Caki2 (cell line): ENCODE results near the gene EPHB2. TPM values are rescaled to one million over a fixed set of nuclear protein-coding genes. Genes with fewer than 3 reads are reported as not detected.
"Not testable (repeated sequence)": the region's sequence is repeated elsewhere in the genome, so short reads cannot be mapped to it uniquely, and the experiment has no call there.

Experiments used
- DNase-seq: peaks from one replicate; pipeline ENCODE4 v3.0.0-alpha.2; 2015; ENCODE audit warnings: low read depth
- in situ Hi-C: cut with HindIII; loops from 2 replicates; pipeline ENCODE4 v1.10.0; 2016; ENCODE audit warnings: low sequenced_read_pairs, low pct_unique_long_range_greater_than_20kb, mixed read lengths
- total RNA-seq: library from RNA; depleted of rRNA; stranded (reverse); fragments of >200 nt; shearing (Covaris generic); gene quantifications from 2 replicates; pipeline ENCODE4 v1.2.3, GENCODE V29; 2014; ENCODE audit warnings: low replicate concordance

EPHB2 gene
- total RNA-seq, 1 experiment from 2014 or later, result 14.5 TPM

GRCh38 chr1:22685591-22686059 is 25.0 kb upstream of the EPHB2 start:
- no peak for DNase-seq
- in situ Hi-C loops, result no loop called here

GRCh38 chr1:22687191-22687590 is 23.4 kb upstream of the EPHB2 start:
- no peak for DNase-seq
- in situ Hi-C loops, result no loop called here

DNA sequence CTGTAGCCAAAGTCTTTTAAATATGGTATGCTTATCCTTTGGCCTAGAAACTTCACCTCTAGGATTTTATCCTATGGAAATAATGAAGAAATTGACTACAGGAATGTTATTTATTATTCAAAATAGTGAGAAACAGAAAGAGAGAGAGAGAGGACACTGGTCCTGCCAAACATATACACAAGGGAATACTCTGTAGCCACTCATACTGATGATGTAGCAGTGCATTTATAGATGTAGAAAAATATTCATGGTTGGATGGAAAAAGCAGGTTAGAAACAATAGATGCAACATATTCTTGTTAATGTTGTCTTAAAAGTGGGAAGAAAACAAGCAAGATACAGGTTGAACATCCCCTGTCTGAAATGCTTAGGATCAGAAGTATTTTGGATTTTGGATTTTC is 22.2 kb upstream of the EPHB2 start:
- in situ Hi-C loops, result no loop called here

GRCh38 chr1:22689505-22689904 is 21.1 kb upstream of the EPHB2 start:
- DNase-seq, result peak; percentile 93
- in situ Hi-C loops, result no loop called here

More for the DNA sequence above, 22.2 kb upstream of the EPHB2 start:
- no peak for DNase-seq

DNA sequence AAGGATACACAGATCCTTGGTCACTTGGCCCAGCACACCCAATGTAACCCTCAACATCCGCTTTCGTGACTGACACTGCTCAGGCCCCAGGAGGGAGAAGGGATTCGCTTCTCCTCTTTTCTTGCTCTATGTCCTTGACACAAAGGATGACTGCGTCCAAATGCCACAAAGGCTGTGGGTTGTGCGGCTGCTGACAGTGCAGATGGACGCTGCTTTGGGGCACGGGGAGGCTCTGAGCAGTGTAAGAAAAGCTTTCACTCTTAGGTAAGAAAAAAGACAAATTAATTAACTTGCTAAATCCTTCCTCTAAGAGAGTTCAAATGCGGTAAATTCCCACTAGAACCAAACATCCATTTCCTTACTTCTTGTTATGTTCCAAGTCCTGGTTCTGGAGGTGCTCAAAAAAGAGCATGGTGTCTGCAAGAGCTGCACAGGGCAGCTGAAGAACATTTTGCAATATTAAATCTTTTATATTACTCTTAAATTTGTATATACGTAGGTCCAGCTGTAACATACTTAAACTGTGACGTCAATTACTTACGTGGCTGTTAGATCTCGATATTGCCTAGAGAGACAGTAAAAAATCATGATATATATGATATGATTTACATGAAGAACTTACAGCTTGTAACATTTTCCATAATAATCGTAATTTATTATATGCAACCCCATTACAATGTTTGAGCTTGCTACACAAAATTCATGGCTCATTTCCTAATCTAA is 19.4 kb upstream of the EPHB2 start:
- DNase-seq, result no peak
- in situ Hi-C loops, result no loop called here

DNA sequence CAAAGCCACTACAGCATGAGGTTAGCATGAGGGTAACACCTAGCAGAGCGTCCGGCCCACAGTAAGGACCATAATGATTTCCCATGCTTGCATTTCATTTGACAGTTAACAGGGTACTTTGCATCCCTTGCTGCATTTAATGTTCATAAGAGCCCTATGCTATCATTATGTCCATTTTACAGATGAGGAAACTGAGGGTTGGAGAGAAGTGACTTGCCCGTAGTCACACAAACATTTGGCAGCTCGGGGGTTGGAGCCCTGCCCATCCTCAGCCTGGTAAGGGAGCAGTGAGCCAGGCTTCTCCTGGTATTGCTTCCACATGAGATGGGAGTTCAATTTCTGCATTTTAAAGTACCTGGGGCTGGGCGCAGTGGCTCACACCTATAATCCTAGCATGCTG is 16.5 kb upstream of the EPHB2 start:
- in situ Hi-C loops, result no loop called here
- DNase-seq, result no peak

GRCh38 chr1:22696610-22697009 is 14.0 kb upstream of the EPHB2 start:
- in situ Hi-C loops, result no loop called here
- DNase-seq, result no peak

- in situ Hi-C loops, result no loop called here
- no peak for DNase-seq
These were observed 12.7 kb upstream of the EPHB2 start for GRCh38 chr1:22697980-22698379.

GRCh38 chr1:22699681-22700520 is 10.7 kb upstream of the EPHB2 start:
- in situ Hi-C loops, result loop anchor here (25.0 kb wide), 1 partner anchor 187 kb away; no protein-coding TSS in a partner anchor
- no peak for DNase-seq

GRCh38 chr1:22702296-22703085 is 8.1 kb upstream of the EPHB2 start:
- no peak for DNase-seq
- in situ Hi-C loops, result loop anchor here (25.0 kb wide), 1 partner anchor 185 kb away; no protein-coding TSS in a partner anchor

DNA sequence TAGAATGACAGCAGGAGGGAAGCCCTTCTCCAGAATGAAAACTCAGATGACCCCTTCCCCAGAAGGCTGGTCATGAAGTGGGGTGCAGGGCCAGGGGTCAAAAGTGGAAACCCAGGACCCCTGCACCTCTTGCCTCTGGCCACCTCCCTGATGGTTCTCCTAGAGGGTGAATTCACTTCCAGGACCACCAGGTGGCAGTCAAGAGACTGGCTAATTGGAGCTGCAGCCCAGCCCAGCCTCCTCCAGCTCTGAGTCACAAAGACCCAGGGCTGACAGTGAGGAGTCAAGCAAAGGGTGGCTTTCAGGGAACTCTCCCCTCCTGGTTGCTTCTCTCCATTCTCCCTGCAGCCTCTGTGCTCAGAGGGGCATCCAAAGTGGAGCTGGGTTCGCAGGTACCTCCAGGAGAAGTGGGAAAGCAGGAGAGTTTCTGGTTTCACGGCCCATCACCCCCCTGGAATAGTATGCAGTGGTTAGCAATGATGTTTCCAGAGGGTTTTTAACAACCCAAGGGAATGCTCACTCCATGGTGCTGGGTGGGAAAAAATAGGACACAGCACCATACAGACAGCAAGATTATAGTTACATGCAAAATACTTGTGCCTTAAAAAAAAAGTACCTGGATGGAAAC is 6.1 kb upstream of the EPHB2 start:
- DNase-seq, result peak; percentile 67

GRCh38 chr1:22705586-22705985 is 5.1 kb upstream of the EPHB2 start:
- in situ Hi-C loops, result loop anchor here (25.0 kb wide), 1 partner anchor 182 kb away; no protein-coding TSS in a partner anchor
- no peak for DNase-seq

More for the DNA sequence above, 6.1 kb upstream of the EPHB2 start:
- in situ Hi-C loops, result loop anchor here (25.0 kb wide), 1 partner anchor 183 kb away; no protein-coding TSS in a partner anchor

GRCh38 chr1:22706100-22706499 is 4.5 kb upstream of the EPHB2 start:
- in situ Hi-C loops, result loop anchor here (25.0 kb wide), 1 partner anchor 181 kb away; no protein-coding TSS in a partner anchor
- not testable (repeated sequence) for DNase-seq

DNA sequence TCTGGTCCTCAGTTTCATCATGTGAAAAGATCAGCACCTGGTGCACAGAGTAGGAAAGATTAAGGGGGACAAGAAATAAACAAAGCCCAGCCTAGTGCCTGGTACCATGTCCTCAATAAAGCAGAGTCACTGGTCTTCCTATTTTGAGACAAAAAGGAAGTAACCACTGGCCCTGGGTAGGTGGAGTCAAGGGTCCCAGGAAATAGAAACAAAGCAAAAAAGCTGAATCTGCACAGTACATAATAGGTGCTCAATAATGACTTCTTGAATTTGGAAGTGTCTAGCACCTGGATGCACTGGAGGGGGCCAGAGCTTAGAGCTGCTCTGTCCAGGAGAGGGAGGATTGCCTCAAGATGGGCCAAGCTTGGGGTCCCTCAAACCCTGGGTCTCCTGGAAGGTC is 1.9 kb upstream of the EPHB2 start:
- DNase-seq, result no peak
- in situ Hi-C loops, result loop anchor here (25.0 kb wide), 1 partner anchor 179 kb away; no protein-coding TSS in a partner anchor

DNA sequence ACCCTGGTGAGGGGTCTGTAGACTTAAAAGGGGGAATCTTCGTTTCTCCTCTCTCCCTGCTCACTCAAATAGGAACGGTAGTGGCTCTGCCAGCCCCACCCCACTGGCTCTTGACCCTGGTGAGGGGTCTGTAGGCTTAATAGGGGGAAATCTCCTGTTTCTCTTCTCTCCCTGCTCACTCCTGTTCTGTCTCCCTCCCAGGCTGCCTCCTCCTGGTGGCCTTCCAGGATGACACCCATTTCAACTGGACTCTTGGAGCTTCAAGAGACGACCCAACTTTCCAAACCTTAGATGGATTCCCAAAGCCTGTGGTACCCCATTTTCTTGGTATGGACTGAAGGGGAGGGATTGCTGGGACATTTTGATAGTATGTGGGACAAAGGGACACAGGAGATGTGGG is 1.4 kb upstream of the EPHB2 start:
- in situ Hi-C loops, result loop anchor here (25.0 kb wide), 1 partner anchor 178 kb away; no protein-coding TSS in a partner anchor
- DNase-seq, result no peak

DNA sequence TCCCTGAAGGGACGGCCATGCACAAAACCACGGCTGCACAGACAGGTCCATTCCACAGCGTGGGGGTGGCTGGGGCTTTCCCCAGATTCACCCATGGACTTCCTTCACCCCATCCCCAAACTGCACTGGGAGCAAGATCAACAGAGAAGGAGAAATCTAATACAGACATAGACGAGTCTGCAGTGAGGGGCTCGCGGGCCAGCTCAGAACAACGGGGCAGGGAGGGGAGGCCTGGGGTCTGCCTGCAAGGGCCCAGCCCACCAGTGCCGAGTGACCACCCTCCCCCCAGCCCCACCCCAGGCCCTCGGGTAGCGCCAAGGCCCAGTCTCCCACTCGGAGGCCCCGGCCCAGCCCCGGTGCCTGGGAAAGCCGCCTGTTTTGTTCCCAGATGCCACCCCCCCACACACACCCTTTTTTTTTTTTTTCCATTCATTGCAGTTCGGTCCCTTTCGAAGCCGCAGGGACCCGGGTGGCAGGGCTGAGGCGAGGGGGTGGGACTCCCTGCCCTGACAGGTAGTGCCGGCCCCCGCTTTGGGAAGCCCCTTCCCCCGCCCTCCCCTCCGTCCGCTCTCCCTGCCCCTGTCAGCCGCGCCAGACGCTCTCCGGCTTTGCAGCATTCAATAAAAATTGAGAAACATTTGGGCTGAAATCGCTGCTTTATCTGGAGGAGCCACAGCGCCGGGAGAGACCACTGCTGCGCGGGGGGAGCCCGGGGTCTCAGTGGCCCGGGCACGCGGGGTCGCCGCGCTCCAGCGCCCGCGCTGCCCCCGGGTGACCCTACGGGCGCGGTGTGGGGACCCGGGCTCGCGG is 543 bp upstream of the EPHB2 start:
- no peak for DNase-seq
- in situ Hi-C loops, result loop anchor here (25.0 kb wide), 1 partner anchor 177 kb away; no protein-coding TSS in a partner anchor

DNA sequence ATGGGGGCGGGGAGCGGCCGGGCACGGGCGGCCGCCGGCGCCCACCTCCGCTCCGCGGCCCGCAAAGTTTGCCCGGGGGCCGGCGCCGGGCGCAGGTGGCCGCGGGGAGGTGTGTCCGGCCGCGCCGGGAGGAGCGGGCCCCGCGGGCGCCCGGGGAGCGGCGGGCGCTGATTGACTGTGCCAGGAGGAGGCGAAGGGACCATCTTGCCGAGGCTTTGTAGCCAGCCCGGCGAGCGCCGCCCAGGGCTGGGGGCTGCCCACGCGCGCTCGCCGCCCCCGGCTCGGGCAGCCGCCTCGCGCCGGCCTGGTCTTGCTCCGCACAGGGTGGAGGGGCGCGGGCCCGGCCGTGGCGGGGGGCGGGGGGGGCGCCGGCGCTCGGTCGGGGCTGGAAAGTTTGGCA is 432 bp downstream of the EPHB2 start:
- in situ Hi-C loops, result loop anchor here (25.0 kb wide), 1 partner anchor 176 kb away; no protein-coding TSS in a partner anchor
- no peak for DNase-seq
